ENCODE results near the gene ZFAND2B.

GRCh38 chr2:219174801-219175200 is 31.8 kb upstream of the ZFAND2B start:
- TF ChIP-seq, protein P1, sequence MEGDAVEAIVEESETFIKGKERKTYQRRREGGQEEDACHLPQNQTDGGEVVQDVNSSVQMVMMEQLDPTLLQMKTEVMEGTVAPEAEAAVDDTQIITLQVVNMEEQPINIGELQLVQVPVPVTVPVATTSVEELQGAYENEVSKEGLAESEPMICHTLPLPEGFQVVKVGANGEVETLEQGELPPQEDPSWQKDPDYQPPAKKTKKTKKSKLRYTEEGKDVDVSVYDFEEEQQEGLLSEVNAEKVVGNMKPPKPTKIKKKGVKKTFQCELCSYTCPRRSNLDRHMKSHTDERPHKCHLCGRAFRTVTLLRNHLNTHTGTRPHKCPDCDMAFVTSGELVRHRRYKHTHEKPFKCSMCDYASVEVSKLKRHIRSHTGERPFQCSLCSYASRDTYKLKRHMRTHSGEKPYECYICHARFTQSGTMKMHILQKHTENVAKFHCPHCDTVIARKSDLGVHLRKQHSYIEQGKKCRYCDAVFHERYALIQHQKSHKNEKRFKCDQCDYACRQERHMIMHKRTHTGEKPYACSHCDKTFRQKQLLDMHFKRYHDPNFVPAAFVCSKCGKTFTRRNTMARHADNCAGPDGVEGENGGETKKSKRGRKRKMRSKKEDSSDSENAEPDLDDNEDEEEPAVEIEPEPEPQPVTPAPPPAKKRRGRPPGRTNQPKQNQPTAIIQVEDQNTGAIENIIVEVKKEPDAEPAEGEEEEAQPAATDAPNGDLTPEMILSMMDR (IDR thresholded peaks at IDR 0.05 in 8 of 11, conservative IDR thresholded peaks at IDR 0.05 in 3 of 11), result no peak
- TF ChIP-seq POLR2AphosphoS5 (IDR thresholded peaks at IDR 0.05) (no peak), POLR2A (IDR thresholded peaks at IDR 0.05) (no peak)

Data from spleen (tissue), 7 donors.